Small intestine (tissue), 7 donors: Measurements from ENCODE around the gene MCM3AP. TPM values are rescaled to one million over a fixed set of nuclear protein-coding genes. Genes with fewer than 3 reads are reported as not detected.

ENCODE experiments used
- DNase-seq, 2 donors: peaks; one replicate each; pipeline versions ENCODE4 v3.0.0 to v3.0.0-alpha.2; 2013
- FAIRE-seq: peaks from 2 replicates; lab custom pipeline; 2012; peaks lifted over from hg19 to GRCh38; lab: Jason Lieb, UNC
- H3K27ac ChIP-seq, 3 donors: one replicate each; pipeline ENCODE4 v1.5.1; 2013; ENCODE audit warnings: low read length in 2 of 3, mild to moderate bottlenecking in 2 of 3, control low read depth in 1 of 3, inconsistent platforms in 1 of 3, low read depth in 1 of 3, moderate library complexity in 1 of 3
- H3K27me3 ChIP-seq, 3 donors: one replicate each; pipeline ENCODE4 v1.6.1; 2013; ENCODE audit warnings: low read length in 3 of 3, inconsistent platforms in 1 of 3; ENCODE audit not compliant: control insufficient read depth in 3 of 3, insufficient read depth in 3 of 3
- H3K36me3 ChIP-seq, 3 donors: one replicate each; pipeline ENCODE4 v1.6.1; 2013; ENCODE audit warnings: low read length in 3 of 3, inconsistent platforms in 1 of 3, low read depth in 1 of 3, mild to moderate bottlenecking in 1 of 3, moderate library complexity in 1 of 3; ENCODE audit not compliant: control insufficient read depth in 3 of 3, insufficient read depth in 2 of 3
- H3K4me1 ChIP-seq, 3 donors: one replicate each; pipeline ENCODE4 v1.6.1; 2013; ENCODE audit warnings: low read length in 2 of 3, inconsistent platforms in 1 of 3, low read depth in 1 of 3, mild to moderate bottlenecking in 1 of 3, moderate library complexity in 1 of 3; ENCODE audit not compliant: control insufficient read depth in 3 of 3, insufficient read depth in 2 of 3
- H3K4me3 ChIP-seq, 3 donors: one replicate each; pipeline ENCODE4 v1.5.1; 2013; ENCODE audit warnings: low read length in 3 of 3, control low read depth in 1 of 3, inconsistent platforms in 1 of 3, low read depth in 1 of 3, mild to moderate bottlenecking in 1 of 3, moderate library complexity in 1 of 3
- H3K9me3 ChIP-seq, 2 donors: one replicate each; pipeline ENCODE4 v1.6.1; 2013; ENCODE audit warnings: low read depth in 1 of 2, low read length in 1 of 2; ENCODE audit not compliant: control insufficient read depth in 2 of 2, insufficient read depth in 1 of 2
- WGBS, 3 donors: extraction: QIAGEN DNeasy Blood & Tissue Kit; methylation state at CpG; one replicate each; pipeline ENCODE4 v1.1.7; 2013; 5-methylcytosine and 5-hydroxymethylcytosine counted together
- polyA plus RNA-seq, 4 donors: library from polyadenylated mRNA; stranded (reverse) in 3 of 4; unstranded in 1 of 4; fragments of 200-250 nt in 3 of 4; fragments of 120-200 nt in 1 of 4; gene quantifications; one replicate each; pipeline versions ENCODE4 v1.2.1 to v1.2.3, GENCODE V29; 2013
- donor health status: healthy with polysubstance abuse.
- donor health status: control.
- donor health status: control.
- donor health status: Bipolar disorder and iron deficiency.
- donor health status: healthy.

MCM3AP gene
- polyA plus RNA-seq, 4 donors: 38.3 to 75.4 (median 42.6) TPM

DNA sequence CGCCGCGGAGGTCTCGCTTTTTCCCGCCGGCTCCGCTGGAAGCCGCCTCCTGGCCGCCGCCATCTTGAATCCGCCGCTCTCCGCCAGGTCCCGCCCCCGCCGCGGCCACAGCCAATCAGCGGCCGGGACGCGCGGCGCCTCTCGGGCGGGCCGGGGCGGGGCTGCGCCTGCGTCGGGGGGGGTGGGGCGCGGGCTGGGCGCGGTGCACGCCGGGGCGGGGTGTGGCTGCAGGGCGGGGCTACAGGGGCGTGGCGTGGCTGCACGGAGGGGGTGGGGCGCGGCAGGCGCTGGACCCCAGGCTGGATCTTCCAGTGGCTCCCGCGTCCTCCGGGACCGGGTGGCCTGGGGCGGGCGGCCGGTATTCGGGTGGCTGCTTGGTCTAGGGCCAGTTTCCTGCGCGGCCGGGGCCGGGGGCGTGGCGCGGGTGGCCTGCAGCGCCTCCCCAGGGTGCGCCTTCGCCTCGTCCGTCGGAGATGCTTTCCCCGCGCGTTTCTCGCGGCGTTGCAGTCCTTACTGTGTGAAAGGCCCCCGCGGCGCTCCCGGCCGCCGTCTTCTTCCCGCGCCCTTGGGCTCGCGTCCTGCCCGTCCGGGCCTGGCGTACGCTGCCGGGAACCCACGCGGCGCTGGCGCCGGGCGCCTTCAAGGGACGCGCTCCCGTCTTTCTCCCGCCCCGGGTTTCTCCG, 39.1 kb upstream of the MCM3AP start:
- H3K27me3 ChIP-seq: no peaks in the 10 kb centered on the region
- peaks cover 0 to 14% (median 0%) of the 10 kb centered on the region in 3 donors for H3K36me3 ChIP-seq
- H3K9me3 ChIP-seq: no peaks in the 10 kb centered on the region
- peak overlapping the region; percentile 66 to 100 (median 92) for H3K4me3 ChIP-seq
- DNase-seq (peak; percentile 77 to 91), FAIRE-seq (no peak)
- H3K27ac ChIP-seq: peak overlapping the region; percentile 80 to 100 (median 99)
- WGBS, 3 donors: 0 to 1% (median 1%) methylated on average over 36 to 98 of the region's 98 CpGs
- peaks cover 0 to 14% (median 0%) of the 10 kb centered on the region in 3 donors for H3K4me1 ChIP-seq

DNA sequence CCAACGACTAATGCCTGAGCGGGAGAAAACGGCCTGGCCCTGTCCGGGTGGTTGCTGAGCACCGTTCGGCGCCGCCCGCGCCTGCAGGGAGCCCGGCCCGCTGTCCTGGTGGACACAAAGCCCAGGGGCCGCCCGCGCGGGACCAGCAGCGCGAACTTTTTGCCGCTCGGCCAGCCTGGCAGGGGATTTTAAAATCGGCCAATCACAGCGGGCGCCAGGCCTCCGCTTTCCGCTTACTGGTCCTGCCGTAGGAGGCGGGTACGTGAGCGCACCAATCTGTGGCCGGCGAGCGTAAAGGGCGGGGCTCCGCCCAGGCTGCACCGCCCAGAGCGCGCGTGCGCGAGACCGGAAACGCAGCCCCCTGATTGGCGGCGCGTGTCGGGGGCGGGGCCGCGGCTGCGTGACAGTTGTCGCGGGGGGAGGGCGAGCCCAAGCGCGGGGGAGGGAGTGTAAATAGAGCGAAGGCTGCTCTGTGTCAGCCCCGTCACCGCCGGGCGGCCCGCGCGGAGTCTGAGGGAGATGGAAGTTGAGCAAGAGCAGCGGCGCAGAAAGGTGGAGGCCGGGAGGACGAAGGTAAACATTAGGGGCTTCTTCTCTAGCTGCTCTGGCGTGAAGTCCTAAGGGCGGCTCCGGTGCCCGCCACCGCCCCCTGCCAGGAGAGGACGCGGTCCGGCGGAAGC, 38.4 kb upstream of the MCM3AP start, which contains the start of the genes C21orf58 and PCNT:
TSS of gene C21orf58 (minus strand) at position 161 of the 680 bp plus-strand sequence. CDS start 1,132 bp downstream, outside the sequence.
TSS of gene PCNT (plus strand) at position 447 of the 680 bp plus-strand sequence. CDS start at position 520, 73 bp downstream.
- H3K9me3 ChIP-seq: no peaks in the 10 kb centered on the region
- no peak for FAIRE-seq
- peaks cover 0 to 14% (median 0%) of the 10 kb centered on the region in 3 donors for H3K4me1 ChIP-seq
- WGBS, 3 donors: 0% methylated on average over 64 to 76 of the region's 76 CpGs
- H3K36me3 ChIP-seq: peaks cover 0 to 15% (median 0%) of the 10 kb centered on the region in 3 donors
- H3K4me3 ChIP-seq: peak within 1 kb of the TSS; percentile 79 to 100 (median 92)
- H3K27me3 ChIP-seq: no peaks in the 10 kb centered on the region
- peak within 1 kb of the TSS; percentile 80 to 100 (median 99) for H3K27ac ChIP-seq
- peak; percentile 97 to 98 for DNase-seq

DNA sequence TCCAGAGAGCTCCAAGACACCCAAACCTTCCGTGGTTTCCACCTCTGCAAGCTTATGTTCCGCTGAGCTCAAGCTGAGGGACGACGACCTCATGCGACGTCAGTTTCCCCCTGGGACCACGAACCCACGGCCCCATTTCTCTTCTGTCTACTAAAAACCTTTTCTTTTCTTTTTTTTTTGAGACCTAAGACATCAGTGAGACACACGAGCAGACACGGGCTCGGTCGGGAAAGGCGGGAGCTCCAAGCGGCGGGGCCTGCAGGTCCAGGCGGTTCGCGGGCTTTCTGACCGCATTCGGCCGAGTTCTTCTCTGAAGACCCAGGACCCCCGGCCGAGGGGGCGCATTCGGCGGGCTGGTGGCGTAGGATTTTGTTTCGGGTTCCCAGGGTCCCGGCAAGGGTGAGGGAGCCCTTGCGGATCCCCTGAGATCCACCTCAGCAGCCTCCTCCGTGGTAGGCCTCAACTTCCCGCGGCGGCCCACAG, 37.9 kb upstream of the MCM3AP start:
- FAIRE-seq (no peak), DNase-seq (no peak)
- Histone ChIP-seq H3K27me3 (no peaks in the 10 kb centered on the region), H3K4me1 (peaks cover 0 to 19% (median 0%) of the 10 kb centered on the region in 3 donors), H3K4me3 (peak overlapping the region; percentile 79 to 92 (median 89)), H3K27ac (peak overlapping the region in 2 of 3 donors; percentile 33 to 56), H3K36me3 (peaks cover 0 to 15% (median 0%) of the 10 kb centered on the region in 3 donors), H3K9me3 (no peaks in the 10 kb centered on the region)
- WGBS, 3 donors: 0 to 1% (median 1%) methylated on average over 33 to 34 of the region's 34 CpGs

DNA sequence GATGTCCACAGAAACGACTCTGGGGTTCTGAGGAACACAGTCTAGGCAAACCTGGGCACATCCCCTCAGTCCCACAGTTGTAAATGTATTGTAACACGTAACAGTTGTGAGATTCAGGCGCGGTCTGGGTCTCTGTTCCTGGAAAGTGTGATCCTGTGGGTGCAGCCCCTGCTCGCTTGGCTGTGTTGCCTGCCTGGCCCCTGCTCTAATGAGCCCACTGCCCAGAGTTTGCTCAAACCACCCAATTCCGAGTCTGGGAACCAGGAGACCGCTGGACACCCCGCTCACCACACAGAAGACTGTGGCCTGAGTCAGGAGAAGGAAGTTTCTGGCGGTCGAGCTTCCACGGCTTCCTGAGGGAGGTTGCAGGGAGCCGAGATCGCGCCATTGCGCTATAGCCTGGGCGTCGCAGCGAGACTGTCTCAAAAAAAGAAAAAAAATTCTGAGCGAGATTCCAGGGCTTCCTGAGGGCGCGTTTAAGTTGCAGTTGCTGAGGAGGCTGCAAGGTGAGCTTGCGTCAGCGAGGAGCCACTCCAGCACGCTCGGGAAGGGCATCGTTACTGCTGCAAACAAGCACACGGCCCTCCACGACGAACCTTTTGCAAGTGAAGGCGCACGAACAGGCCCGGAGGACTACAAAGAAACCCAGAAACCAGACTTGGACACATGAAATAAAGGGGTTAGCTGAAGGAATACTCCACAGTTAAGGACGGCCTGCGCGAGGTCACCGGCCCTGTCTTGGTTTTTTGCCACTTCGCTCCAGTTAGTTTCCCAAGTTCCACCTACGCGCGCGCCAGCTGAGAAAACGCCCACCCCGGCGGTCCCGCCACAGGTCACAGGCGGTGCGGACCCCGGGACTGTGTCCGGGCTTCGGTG, 37.2 kb upstream of the MCM3AP start:
- Histone ChIP-seq H3K36me3 (peaks cover 0 to 13% (median 0%) of the 10 kb centered on the region in 3 donors), H3K27ac (no peak overlapping the region), H3K4me3 (peak overlapping the region; percentile 79 to 92 (median 89)), H3K4me1 (peaks cover 0 to 25% (median 0%) of the 10 kb centered on the region in 3 donors), H3K9me3 (no peaks in the 10 kb centered on the region), H3K27me3 (no peaks in the 10 kb centered on the region)
- FAIRE-seq (no peak), DNase-seq (peak; percentile 28 to 49)
- WGBS, 3 donors: 2 to 3% (median 2%) methylated on average over 49 to 50 of the region's 50 CpGs

DNA sequence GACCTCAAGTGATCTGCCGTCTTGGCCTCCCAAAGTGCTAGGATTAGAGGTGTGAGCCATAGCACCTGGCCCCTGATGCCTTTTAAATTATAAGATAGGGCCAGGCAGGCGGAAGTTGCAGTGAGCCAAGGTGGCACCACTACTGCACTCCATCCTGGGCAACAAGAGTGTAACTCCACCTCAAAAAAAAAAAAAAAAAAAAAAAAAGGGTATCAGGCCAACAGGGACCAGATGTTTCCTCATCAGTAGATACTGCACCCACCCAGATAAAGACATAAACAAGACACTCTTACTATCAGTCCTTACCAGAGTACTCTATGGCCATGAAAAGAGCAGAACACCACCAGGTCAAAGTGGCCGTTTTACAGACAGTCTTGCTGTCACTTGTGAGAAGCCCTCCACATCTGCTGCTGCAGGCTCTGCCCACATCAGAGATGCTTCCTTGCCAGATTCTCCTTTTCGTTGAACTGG, 35.0 kb upstream of the MCM3AP start:
- H3K27ac ChIP-seq: no peak overlapping the region
- FAIRE-seq: no peak
- H3K9me3 ChIP-seq: no peaks in the 10 kb centered on the region
- peaks cover 0 to 18% (median 0%) of the 10 kb centered on the region in 3 donors for H3K4me1 ChIP-seq
- H3K36me3 ChIP-seq: peaks cover 0 to 23% (median 0%) of the 10 kb centered on the region in 3 donors
- 56 to 71% (median 65%) methylated on average over 4 of the region's 4 CpGs for WGBS, 3 donors
- DNase-seq: no peak
- H3K4me3 ChIP-seq: no peak overlapping the region
- H3K27me3 ChIP-seq: no peaks in the 10 kb centered on the region

DNA sequence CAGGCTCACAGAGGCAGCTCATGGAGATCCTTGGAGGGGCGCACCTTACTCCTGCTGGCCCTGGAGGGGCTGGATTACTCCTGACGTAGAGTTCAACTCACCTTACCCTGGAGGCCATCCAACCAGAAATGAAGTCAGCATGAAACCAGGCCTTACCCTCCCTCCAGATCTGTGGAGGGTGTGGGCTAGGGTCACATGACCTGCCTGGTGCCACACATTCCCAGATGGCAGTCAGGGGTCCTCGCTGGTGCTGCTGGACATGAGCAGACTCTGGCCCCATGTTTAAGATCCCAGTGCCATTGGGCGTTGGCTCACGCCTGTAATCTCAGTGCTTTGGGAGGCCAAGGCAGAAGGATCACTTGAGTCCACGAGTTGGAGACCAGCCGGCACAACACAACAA, 33.8 kb upstream of the MCM3AP start:
- no peak for FAIRE-seq
- Histone ChIP-seq H3K27ac (no peak overlapping the region), H3K9me3 (no peaks in the 10 kb centered on the region), H3K4me1 (peaks cover 0 to 17% (median 0%) of the 10 kb centered on the region in 3 donors), H3K4me3 (no peak overlapping the region), H3K36me3 (peaks cover 0 to 35% (median 0%) of the 10 kb centered on the region in 3 donors), H3K27me3 (no peaks in the 10 kb centered on the region)
- no peak for DNase-seq
- 91 to 92% (median 92%) methylated on average over 7 of the region's 7 CpGs for WGBS, 3 donors

DNA sequence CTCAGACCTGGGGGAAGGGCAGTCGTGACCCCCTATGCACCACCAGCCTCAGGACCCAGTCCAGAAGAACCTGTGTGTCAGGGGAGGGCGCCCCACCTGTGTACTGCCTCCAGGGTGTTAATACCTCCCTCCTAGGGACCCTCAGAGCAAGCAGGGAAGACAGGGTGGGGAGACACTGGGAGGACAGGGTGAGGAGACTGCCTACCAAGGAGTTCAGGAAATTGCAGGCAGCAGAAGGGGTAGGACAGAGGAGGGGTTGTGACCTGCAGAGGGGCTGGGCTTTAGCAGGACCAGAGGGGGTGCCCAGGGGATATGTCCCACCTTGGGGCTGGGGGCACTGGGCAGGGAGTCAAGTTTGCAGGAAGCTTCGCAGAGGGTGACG, 33.0 kb upstream of the MCM3AP start:
- H3K4me1 ChIP-seq: peaks cover 0 to 17% (median 0%) of the 10 kb centered on the region in 3 donors
- no peak for FAIRE-seq
- H3K27me3 ChIP-seq: no peaks in the 10 kb centered on the region
- peak overlapping the region in 1 of 3 donors; percentile 30 for H3K27ac ChIP-seq
- no peak for DNase-seq
- no peak overlapping the region for H3K4me3 ChIP-seq
- 78 to 89% (median 83%) methylated on average over 4 of the region's 4 CpGs for WGBS, 3 donors
- H3K36me3 ChIP-seq: peaks cover 0 to 39% (median 0%) of the 10 kb centered on the region in 3 donors
- no peaks in the 10 kb centered on the region for H3K9me3 ChIP-seq
